Body of pancreas (tissue), 4 donors: ENCODE results near the gene NPR1. TPM values are rescaled to one million over a fixed set of nuclear protein-coding genes. Genes with fewer than 3 reads are reported as not detected.

Experiments used
- ATAC-seq: fragments of 150-250 bp; one replicate; pipeline ENCODE4 v1.9.1; 2016
- DNase-seq, 4 donors: peaks; one replicate each; pipeline ENCODE4 v3.0.0-alpha.2; 2019
- H3K27ac ChIP-seq, 4 donors: fragments of 200-600 bp; sonication (generic); 1 replicate in 3 of 4; 2 replicates in 1 of 4; pipeline versions ENCODE4 v1.5.1 to v1.6.1; 2016 to 2019; ENCODE audit warnings: mild to moderate bottlenecking in 1 of 4, mixed read lengths in 1 of 4, moderate library complexity in 1 of 4
- H3K27me3 ChIP-seq, 2 donors: fragments of 200-600 bp; sonication (generic); one replicate each; pipeline ENCODE4 v1.6.0; 2016; ENCODE audit warnings: mild to moderate bottlenecking in 1 of 2
- H3K36me3 ChIP-seq, 2 donors: fragments of 200-600 bp; sonication (generic); replicated peaks in 1 of 2; 2 replicates each; pipeline ENCODE4 v1.5.1; 2016; ENCODE audit warnings: low read depth in 2 of 2; ENCODE audit not compliant: insufficient read depth in 1 of 2
- H3K4me1 ChIP-seq: fragments of 200-600 bp; sonication (generic); one replicate; pipeline ENCODE4 v1.6.0; 2016
- H3K4me3 ChIP-seq, 2 donors: fragments of 200-600 bp; sonication (generic); 1 replicate in 1 of 2; 2 replicates in 1 of 2; pipeline ENCODE4 v1.5.1; 2016 to 2019
- H3K9me3 ChIP-seq, 3 donors: fragments of 200-600 bp; sonication (generic); 1 replicate in 2 of 3; 2 replicates in 1 of 3; pipeline ENCODE4 v1.5.1; 2016
- POLR2A ChIP-seq, 3 donors: fragments of 450-650 bp; IDR thresholded peaks; one replicate each; pipeline ENCODE4 v1.6.1; 2016; ENCODE audit warnings: antibody characterized with exemption in 3 of 3, mild to moderate bottlenecking in 2 of 3
- WGBS, 2 donors: methylation state at CpG; one replicate each; pipeline ENCODE4 v1.1.5; 2017; 5-methylcytosine and 5-hydroxymethylcytosine counted together
- intact Hi-C: fragments of 100-400 bp; cut with DNase I; formaldehyde crosslinking; loops from one replicate; pipeline ENCODE4 v1.15.1; 2023
- total RNA-seq, 2 donors: library from RNA; depleted of rRNA; stranded (reverse); fragments of >200 nt; gene quantifications; one replicate each; pipeline ENCODE4 v1.1.0, GENCODE V29; 2016
- TF ChIP-seq, protein P1 (sequence below), 7 experiments: fragments of 450-650 bp in 4 of 7; fragments of 200-600 bp in 3 of 7; sonication (generic) in 3 of 7; IDR thresholded peaks; one replicate each; pipeline ENCODE4 v1.5.1; 2016 to 2019; ENCODE audit warnings: antibody characterized with exemption in 7 of 7

NPR1 gene
- total RNA-seq, 2 donors from 2014 or later = 11.7 to 16.5 TPM

DNA sequence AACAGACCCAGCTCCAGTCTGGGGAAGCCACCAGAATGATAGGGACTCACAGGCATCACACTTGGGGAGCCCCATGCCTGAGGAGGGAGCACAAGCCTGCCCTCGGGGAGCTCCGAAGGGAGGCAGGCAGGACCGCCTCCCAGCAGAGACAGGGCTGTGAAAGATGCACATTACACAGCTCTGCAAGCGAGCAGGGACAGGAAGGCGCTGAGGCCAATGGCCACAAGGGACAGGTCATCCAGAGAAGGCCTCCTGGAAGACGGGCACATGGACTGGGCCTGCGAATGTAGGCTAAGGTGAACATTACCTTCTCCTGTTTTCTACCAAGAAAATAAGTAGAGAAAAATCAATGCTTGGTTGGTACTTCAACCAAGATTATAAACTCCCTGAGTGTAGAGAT, 4.2 kb downstream of the NPR1 start:
- Histone ChIP-seq H3K27me3 (peaks cover 0 to 9% of the 10 kb centered on the region in 2 donors), H3K9me3 (no peaks in the 10 kb centered on the region), H3K36me3 (no peaks in the 10 kb centered on the region), H3K4me3 (no peak overlapping the region), H3K4me1 (peaks cover 21% of the 10 kb centered on the region), H3K27ac (no peak overlapping the region)
- intact Hi-C loops = no loop called here
- 84 to 87% methylated on average over 7 of the region's 7 CpGs for WGBS, 2 donors
- ATAC-seq (no peak), DNase-seq (no peak)
- TF ChIP-seq, protein P1, sequence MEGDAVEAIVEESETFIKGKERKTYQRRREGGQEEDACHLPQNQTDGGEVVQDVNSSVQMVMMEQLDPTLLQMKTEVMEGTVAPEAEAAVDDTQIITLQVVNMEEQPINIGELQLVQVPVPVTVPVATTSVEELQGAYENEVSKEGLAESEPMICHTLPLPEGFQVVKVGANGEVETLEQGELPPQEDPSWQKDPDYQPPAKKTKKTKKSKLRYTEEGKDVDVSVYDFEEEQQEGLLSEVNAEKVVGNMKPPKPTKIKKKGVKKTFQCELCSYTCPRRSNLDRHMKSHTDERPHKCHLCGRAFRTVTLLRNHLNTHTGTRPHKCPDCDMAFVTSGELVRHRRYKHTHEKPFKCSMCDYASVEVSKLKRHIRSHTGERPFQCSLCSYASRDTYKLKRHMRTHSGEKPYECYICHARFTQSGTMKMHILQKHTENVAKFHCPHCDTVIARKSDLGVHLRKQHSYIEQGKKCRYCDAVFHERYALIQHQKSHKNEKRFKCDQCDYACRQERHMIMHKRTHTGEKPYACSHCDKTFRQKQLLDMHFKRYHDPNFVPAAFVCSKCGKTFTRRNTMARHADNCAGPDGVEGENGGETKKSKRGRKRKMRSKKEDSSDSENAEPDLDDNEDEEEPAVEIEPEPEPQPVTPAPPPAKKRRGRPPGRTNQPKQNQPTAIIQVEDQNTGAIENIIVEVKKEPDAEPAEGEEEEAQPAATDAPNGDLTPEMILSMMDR (IDR thresholded peaks at IDR 0.05) = no peak
- TF ChIP-seq POLR2A (IDR thresholded peaks at IDR 0.05) = no peak

DNA sequence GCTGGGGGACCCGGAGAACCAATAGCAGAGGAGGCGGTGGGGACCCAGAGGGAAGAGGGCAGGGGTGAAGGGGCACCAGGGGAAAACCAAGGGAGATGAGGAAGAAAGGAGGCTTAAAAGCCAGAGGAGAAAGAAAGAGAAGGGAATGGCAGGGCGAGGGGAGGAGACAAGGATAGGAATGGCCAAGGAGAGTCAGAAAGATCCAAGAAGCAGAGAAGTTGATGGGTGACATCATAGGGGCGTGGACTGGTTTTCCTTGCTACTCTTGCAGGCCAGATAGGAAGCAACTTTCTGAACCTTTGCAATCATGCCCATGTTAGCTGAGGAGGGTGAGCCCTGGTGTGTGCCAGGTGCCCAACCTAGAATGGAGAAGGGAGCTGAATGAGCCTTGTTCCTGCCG, 5.4 kb downstream of the NPR1 start:
- H3K27ac ChIP-seq = no peak overlapping the region
- H3K27me3 ChIP-seq = peaks cover 0 to 8% of the 10 kb centered on the region in 2 donors
- ATAC-seq (no peak), DNase-seq (no peak)
- intact Hi-C loops = no loop called here
- no peaks in the 10 kb centered on the region for H3K36me3 ChIP-seq
- no peak for TF ChIP-seq POLR2A (IDR thresholded peaks at IDR 0.05)
- TF ChIP-seq, protein P1 (IDR thresholded peaks at IDR 0.05) = no peak
- no peak overlapping the region for H3K4me3 ChIP-seq
- peaks cover 10% of the 10 kb centered on the region for H3K4me1 ChIP-seq
- WGBS, 2 donors = 72 to 84% methylated on average over 5 of the region's 5 CpGs
- no peaks in the 10 kb centered on the region for H3K9me3 ChIP-seq

DNA sequence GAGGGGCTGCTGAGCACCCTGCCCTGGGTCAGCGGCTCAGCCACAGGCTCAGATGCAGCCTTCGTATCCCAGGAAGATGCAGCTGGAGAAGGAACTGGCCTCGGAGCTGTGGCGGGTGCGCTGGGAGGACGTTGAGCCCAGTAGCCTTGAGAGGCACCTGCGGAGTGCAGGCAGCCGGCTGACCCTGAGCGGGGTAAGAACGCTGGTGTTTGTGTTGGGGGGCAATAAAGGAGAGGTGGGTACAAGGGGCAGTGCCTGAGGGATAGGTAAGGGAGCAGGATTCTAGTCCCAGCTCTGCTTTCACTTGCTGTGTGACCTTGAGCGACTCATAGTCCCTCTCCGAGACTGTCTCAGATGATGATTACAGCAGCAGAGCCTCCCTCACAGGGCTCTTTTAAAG, 6.4 kb downstream of the NPR1 start:
- no peaks in the 10 kb centered on the region for H3K27me3 ChIP-seq
- H3K27ac ChIP-seq = no peak overlapping the region
- H3K4me3 ChIP-seq = no peak overlapping the region
- H3K4me1 ChIP-seq = no peaks in the 10 kb centered on the region
- DNase-seq (no peak), ATAC-seq (no peak)
- intact Hi-C loops = loop anchor here (5.0 kb wide), 1 partner anchor 67 kb away; no protein-coding TSS in a partner anchor
- no peaks in the 10 kb centered on the region for H3K9me3 ChIP-seq
- WGBS, 2 donors = 56 to 72% methylated on average over 11 to 12 of the region's 12 CpGs
- H3K36me3 ChIP-seq = no peaks in the 10 kb centered on the region
- TF ChIP-seq, protein P1 (IDR thresholded peaks at IDR 0.05) = no peak
- no peak for TF ChIP-seq POLR2A (IDR thresholded peaks at IDR 0.05)

DNA sequence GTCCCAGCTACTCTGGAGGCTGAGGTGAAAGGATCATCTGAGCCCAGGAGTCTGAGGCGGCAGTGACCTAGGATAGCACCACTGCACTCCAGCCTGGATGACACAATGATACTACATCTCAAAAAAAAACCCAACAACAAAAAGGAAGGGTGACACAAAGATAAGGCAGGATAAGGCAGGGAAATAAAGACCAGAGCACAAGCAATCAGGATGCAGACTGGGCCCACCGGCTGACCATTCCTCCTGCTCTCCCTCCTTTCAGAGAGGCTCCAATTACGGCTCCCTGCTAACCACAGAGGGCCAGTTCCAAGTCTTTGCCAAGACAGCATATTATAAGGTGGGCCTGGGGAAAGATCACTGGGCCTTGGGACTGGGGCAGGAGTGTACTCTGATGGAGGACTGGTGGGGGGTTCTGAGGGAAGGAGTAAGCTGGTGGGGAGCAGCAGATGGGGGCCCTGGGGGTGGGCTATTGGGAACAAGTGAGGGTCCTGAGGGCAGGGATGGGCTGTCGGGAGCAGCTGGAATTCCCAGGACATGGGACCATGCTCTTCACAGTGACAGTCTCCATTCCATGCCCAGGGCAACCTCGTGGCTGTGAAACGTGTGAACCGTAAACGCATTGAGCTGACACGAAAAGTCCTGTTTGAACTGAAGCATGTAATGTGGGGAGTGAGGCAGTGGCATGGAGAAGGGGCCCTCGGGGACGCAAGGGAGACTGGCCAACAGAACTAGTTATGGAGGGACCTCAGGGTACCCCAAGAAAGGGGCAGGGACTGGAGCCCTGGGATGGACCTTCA, 7.3 kb downstream of the NPR1 start:
- ATAC-seq = no peak
- H3K27ac ChIP-seq = no peak overlapping the region
- no peak for DNase-seq
- H3K4me1 ChIP-seq = no peaks in the 10 kb centered on the region
- no peaks in the 10 kb centered on the region for H3K9me3 ChIP-seq
- no peak overlapping the region for H3K4me3 ChIP-seq
- intact Hi-C loops = loop anchor here (5.0 kb wide), 1 partner anchor 67 kb away; no protein-coding TSS in a partner anchor
- H3K27me3 ChIP-seq = no peaks in the 10 kb centered on the region
- TF ChIP-seq, protein P1 (IDR thresholded peaks at IDR 0.05) = no peak
- no peak for TF ChIP-seq POLR2A (IDR thresholded peaks at IDR 0.05)
- no peaks in the 10 kb centered on the region for H3K36me3 ChIP-seq
- WGBS, 2 donors = 72 to 78% methylated on average over 11 of the region's 11 CpGs
